Measurements from ENCODE around the gene KLHL6. TPM values are rescaled to one million over a fixed set of nuclear protein-coding genes. Genes with fewer than 3 reads are reported as not detected.

The KLHL6 gene
- total and polyA plus RNA-seq, 8 donors: 1.4 to 21.6 (median 2.2) TPM

GRCh38 chr3:183460081-183461055 lies 95.1 kb downstream of the KLHL6 start:
- intact Hi-C loops (cut with DNase I): no loop called here
- DNase-seq (no peak), ATAC-seq (no peak)
- H3K4me3 ChIP-seq: no peak overlapping the region
- no peaks in the 10 kb centered on the region for H3K9me3 ChIP-seq
- peaks cover 0 to under 1% of the 10 kb centered on the region in 2 donors for H3K36me3 ChIP-seq
- H3K27me3 ChIP-seq: no peaks in the 10 kb centered on the region
- TF ChIP-seq CTCF (IDR thresholded peaks at IDR 0.05): no peak
- H3K27ac ChIP-seq: no peak overlapping the region
- H3K4me1 ChIP-seq: no peaks in the 10 kb centered on the region

- no peaks in the 10 kb centered on the region for H3K9me3 ChIP-seq
- H3K27me3 ChIP-seq: no peaks in the 10 kb centered on the region
- H3K36me3 ChIP-seq: peaks cover 0 to 5% of the 10 kb centered on the region in 2 donors
- H3K27ac ChIP-seq: no peak overlapping the region
- DNase-seq (no peak), ATAC-seq (no peak)
- peaks cover 0 to under 1% of the 10 kb centered on the region in 2 donors for H3K4me1 ChIP-seq
- intact Hi-C loops (cut with DNase I): no loop called here
- H3K4me3 ChIP-seq: no peak overlapping the region
- TF ChIP-seq CTCF (IDR thresholded peaks at IDR 0.05): no peak
Measured at GRCh38 chr3:183455089-183455488, 100.4 kb downstream of the KLHL6 start.

- no peak for TF ChIP-seq CTCF (IDR thresholded peaks at IDR 0.05)
- intact Hi-C loops (cut with DNase I): no loop called here
- Histone ChIP-seq H3K27ac (no peak overlapping the region), H3K36me3 (peaks cover 0 to 5% of the 10 kb centered on the region in 2 donors), H3K4me1 (peaks cover 4 to 6% of the 10 kb centered on the region in 2 donors), H3K27me3 (no peaks in the 10 kb centered on the region), H3K9me3 (no peaks in the 10 kb centered on the region), H3K4me3 (no peak overlapping the region)
- DNase-seq (no peak), ATAC-seq (no peak)
Measured at GRCh38 chr3:183454064-183454463, 101.4 kb downstream of the KLHL6 start.

GRCh38 chr3:183449791-183450190 lies 105.7 kb downstream of the KLHL6 start:
- TF ChIP-seq CTCF (IDR thresholded peaks at IDR 0.05): no peak
- no peaks in the 10 kb centered on the region for H3K9me3 ChIP-seq
- peaks cover 11 to 15% of the 10 kb centered on the region in 2 donors for H3K4me1 ChIP-seq
- no peak overlapping the region for H3K27ac ChIP-seq
- H3K36me3 ChIP-seq: no peaks in the 10 kb centered on the region
- H3K4me3 ChIP-seq: no peak overlapping the region
- H3K27me3 ChIP-seq: no peaks in the 10 kb centered on the region
- ATAC-seq (no peak), DNase-seq (no peak)
- intact Hi-C loops (cut with DNase I): no loop called here

GRCh38 chr3:183449391-183449790 lies 106.1 kb downstream of the KLHL6 start:
- intact Hi-C loops (cut with DNase I): no loop called here
- H3K9me3 ChIP-seq: peaks cover 0 to 2% of the 10 kb centered on the region in 2 donors
- H3K4me3 ChIP-seq: no peak overlapping the region
- peaks cover 11 to 15% of the 10 kb centered on the region in 2 donors for H3K4me1 ChIP-seq
- DNase-seq (peak in 1 of 4 donors; percentile 18), ATAC-seq (no peak)
- H3K27ac ChIP-seq: no peak overlapping the region
- H3K27me3 ChIP-seq: no peaks in the 10 kb centered on the region
- TF ChIP-seq CTCF (IDR thresholded peaks at IDR 0.05): no peak
- H3K36me3 ChIP-seq: no peaks in the 10 kb centered on the region

Data from left lung (tissue), 10 donors.